ENCODE measurements around the gene SRPRA. TPM values are rescaled to one million over a fixed set of nuclear protein-coding genes. Genes with fewer than 3 reads are reported as not detected.
"Not testable (repeated sequence)": the region's sequence is repeated elsewhere in the genome, so short reads cannot be mapped to it uniquely, and the experiment has no call there.

SRPRA gene
- total and polyA plus RNA-seq, 3 experiments from 2014 or later = 157 to 168 (median 157) TPM

DNA sequence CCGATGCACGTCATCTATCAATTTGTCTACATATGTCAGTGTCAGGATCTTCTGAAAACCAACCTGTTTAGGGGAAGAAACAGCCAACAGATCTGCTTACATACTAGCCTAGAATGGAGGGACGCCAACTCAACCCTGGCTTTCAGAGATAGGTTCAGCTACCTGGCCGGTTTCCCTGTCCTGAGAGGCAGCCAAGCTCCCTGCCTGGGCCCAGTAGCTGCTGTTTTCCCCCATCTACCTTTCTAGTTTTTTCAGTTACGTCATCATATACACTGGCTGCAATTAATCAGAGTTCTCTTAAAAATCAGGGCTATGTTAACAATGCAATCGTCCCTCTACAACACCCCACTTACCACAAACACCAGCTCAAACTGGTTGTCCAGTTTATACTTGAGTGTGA, 1.0 kb downstream of the SRPRA start:
- peaks cover 23% of the 10 kb centered on the region for H3K4me1 ChIP-seq (ENCODE audit: insufficient read depth, low read length)
- ChIA-PET POLR2A (interaction anchor here (0.9 to 3.2 kb wide), 5 partner anchors 14 to 149 kb away, joined by 3 to 46 read pairs (median 3); partner anchors contain the start of genes FAM118B, RPUSD4, ST3GAL4 and TIRAP), CTCF (interaction anchor here (1.2 to 2.2 kb wide), 2 partner anchors 15 kb away, joined by 3 to 8 read pairs; partner anchors contain the start of gene TIRAP)
- no peaks in the 10 kb centered on the region for H3K9me3 ChIP-seq (ENCODE audit: low read length)
- no peaks in the 10 kb centered on the region for H3K9me3 Mint-ChIP-seq
- H3K4me1 Mint-ChIP-seq = peaks cover 39 to 52% (median 48%) of the 10 kb centered on the region in 3 donors
- H3K27ac ChIP-seq (ENCODE audit: low read depth, low read length) = peak overlapping the region; percentile 97
- H3K4me3 Mint-ChIP-seq = peak overlapping the region; percentile 85 to 98 (median 96)
- H3K27me3 Mint-ChIP-seq = no peaks in the 10 kb centered on the region
- no peak for DNase-seq
- no peaks in the 10 kb centered on the region for H3K27me3 ChIP-seq (ENCODE audit: insufficient read depth, low read length, poor library complexity, severe bottlenecking)
- H3K36me3 Mint-ChIP-seq = peaks cover 7 to 70% (median 23%) of the 10 kb centered on the region in 3 donors
- H3K4me3 ChIP-seq (ENCODE audit: low read length) = peak overlapping the region; percentile 82
- peak overlapping the region; percentile 92 to 100 (median 98) for H3K27ac Mint-ChIP-seq
- H3K36me3 ChIP-seq (ENCODE audit: insufficient read depth, low read length) = peaks cover 47% of the 10 kb centered on the region

DNA sequence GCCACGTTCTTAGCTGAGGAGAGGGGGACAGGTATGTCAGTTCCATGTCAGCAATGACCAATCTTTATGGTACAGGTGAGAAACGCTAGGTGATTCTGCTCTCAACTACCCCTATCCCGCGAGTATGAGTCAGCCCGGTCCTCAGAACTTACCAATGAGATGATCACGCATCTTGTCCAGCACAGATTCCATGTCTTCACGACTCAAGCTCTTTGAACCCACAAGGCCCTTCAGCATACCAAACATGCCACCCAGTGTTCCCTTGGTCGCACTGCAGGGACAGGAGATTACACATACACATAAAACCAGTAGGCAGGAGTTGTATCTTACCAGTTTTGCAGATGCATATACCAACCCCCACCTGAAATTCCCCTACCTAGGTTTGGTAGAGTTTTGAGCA, 2.9 kb downstream of the SRPRA start:
- Histone ChIP-seq H3K27ac (ENCODE audit: low read depth, low read length) (no peak overlapping the region), H3K4me3 (ENCODE audit: low read length) (no peak overlapping the region), H3K36me3 (ENCODE audit: insufficient read depth, low read length) (peaks cover 50% of the 10 kb centered on the region), H3K9me3 (ENCODE audit: low read length) (no peaks in the 10 kb centered on the region), H3K27me3 (ENCODE audit: insufficient read depth, low read length, poor library complexity, severe bottlenecking) (no peaks in the 10 kb centered on the region), H3K4me1 (ENCODE audit: insufficient read depth, low read length) (peaks cover 23% of the 10 kb centered on the region)
- ChIA-PET CTCF (interaction anchor here (1.6 kb wide), 1 partner anchor 16 kb away, joined by 5 read pairs; no protein-coding TSS in a partner anchor), POLR2A (no interaction called here)
- peak overlapping the region in 3 of 7 donors; percentile 19 to 85 (median 25) for H3K4me3 Mint-ChIP-seq
- no peak for DNase-seq
- H3K36me3 Mint-ChIP-seq = peaks cover 7 to 78% (median 23%) of the 10 kb centered on the region in 3 donors
- H3K27ac Mint-ChIP-seq = peak overlapping the region in 6 of 8 donors; percentile 73 to 98 (median 94)
- H3K4me1 Mint-ChIP-seq = peaks cover 33 to 47% (median 44%) of the 10 kb centered on the region in 3 donors
- H3K27me3 Mint-ChIP-seq = no peaks in the 10 kb centered on the region
- no peaks in the 10 kb centered on the region for H3K9me3 Mint-ChIP-seq

DNA sequence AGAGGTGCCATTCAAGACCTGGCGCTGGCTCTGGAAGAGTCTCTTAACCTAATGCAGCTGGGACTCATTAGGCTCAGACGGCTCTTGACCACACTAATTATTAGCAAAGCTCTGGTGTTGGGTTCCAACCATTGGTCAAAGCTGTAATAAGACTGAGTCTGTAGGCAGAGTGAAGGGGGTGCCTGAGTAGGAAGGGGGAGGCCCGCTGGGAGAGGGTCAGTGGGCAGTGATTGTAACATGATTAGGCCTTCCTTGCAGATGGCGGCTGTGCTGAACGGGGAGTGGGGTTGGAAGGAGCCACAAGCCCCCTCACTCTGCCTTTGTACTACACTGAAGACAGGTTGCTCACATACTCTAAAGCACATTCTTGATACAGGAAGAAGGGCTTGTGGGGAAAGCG, 5.2 kb downstream of the SRPRA start:
- peaks cover 17 to 25% (median 25%) of the 10 kb centered on the region in 3 donors for H3K4me1 Mint-ChIP-seq
- no peak overlapping the region for H3K27ac ChIP-seq (ENCODE audit: low read depth, low read length)
- no peak for DNase-seq
- H3K27me3 Mint-ChIP-seq = no peaks in the 10 kb centered on the region
- H3K4me3 Mint-ChIP-seq = peak overlapping the region in 1 of 7 donors; percentile 10
- POLR2A ChIA-PET = interaction anchor here (1.5 kb wide), 1 partner anchor 20 kb away, joined by 4 read pairs; no protein-coding TSS in a partner anchor
- H3K27me3 ChIP-seq (ENCODE audit: insufficient read depth, low read length, poor library complexity, severe bottlenecking) = no peaks in the 10 kb centered on the region
- no peaks in the 10 kb centered on the region for H3K9me3 ChIP-seq (ENCODE audit: low read length)
- CTCF ChIA-PET = interaction anchor here (1.1 to 1.5 kb wide), 2 partner anchors 9 to 48 kb away, joined by 3 read pairs; no protein-coding TSS in a partner anchor
- peak overlapping the region in 4 of 8 donors; percentile 26 to 61 (median 38) for H3K27ac Mint-ChIP-seq
- H3K9me3 Mint-ChIP-seq = no peaks in the 10 kb centered on the region
- peaks cover 7 to 84% (median 20%) of the 10 kb centered on the region in 3 donors for H3K36me3 Mint-ChIP-seq
- peaks cover 50% of the 10 kb centered on the region for H3K36me3 ChIP-seq (ENCODE audit: insufficient read depth, low read length)
- H3K4me3 ChIP-seq (ENCODE audit: low read length) = no peak overlapping the region
- peaks cover 13% of the 10 kb centered on the region for H3K4me1 ChIP-seq (ENCODE audit: insufficient read depth, low read length)

DNA sequence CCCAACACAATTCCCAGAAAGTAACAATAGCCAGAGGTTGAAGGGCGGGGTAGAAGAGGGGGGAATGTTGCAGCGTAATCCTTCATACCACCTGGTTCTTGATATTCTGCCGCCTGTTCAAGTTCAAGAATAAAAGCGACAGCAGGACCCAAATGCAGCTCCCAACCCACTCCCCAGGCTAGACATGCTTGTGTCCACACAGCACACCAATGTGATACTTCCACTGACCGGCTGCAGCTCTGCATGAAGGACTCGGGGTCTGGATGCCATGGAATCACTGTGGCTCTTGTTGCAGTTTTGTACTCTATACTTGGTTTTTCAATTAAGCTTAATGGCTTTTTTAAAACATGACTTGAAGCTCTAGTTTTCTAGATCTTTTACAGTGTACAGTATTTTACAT, 6.5 kb downstream of the SRPRA start:
- no peaks in the 10 kb centered on the region for H3K27me3 Mint-ChIP-seq
- no peak overlapping the region for H3K4me3 ChIP-seq (ENCODE audit: low read length)
- H3K4me1 Mint-ChIP-seq = peaks cover 8 to 17% (median 16%) of the 10 kb centered on the region in 3 donors
- peaks cover 48% of the 10 kb centered on the region for H3K36me3 ChIP-seq (ENCODE audit: insufficient read depth, low read length)
- no peak overlapping the region for H3K4me3 Mint-ChIP-seq
- no peaks in the 10 kb centered on the region for H3K27me3 ChIP-seq (ENCODE audit: insufficient read depth, low read length, poor library complexity, severe bottlenecking)
- no peaks in the 10 kb centered on the region for H3K9me3 ChIP-seq (ENCODE audit: low read length)
- H3K27ac ChIP-seq (ENCODE audit: low read depth, low read length) = no peak overlapping the region
- H3K27ac Mint-ChIP-seq = peak overlapping the region in 1 of 8 donors; percentile 24
- CTCF ChIA-PET = interaction anchor here (1.3 to 1.5 kb wide), 2 partner anchors 8 to 11 kb away, joined by 3 to 5 read pairs; no protein-coding TSS in a partner anchor
- H3K36me3 Mint-ChIP-seq = peaks cover 7 to 83% (median 22%) of the 10 kb centered on the region in 3 donors
- no peak for DNase-seq
- H3K9me3 Mint-ChIP-seq = no peaks in the 10 kb centered on the region
- POLR2A ChIA-PET = interaction anchor here (0.6 to 1.5 kb wide), 2 partner anchors 21 to 24 kb away, joined by 4 read pairs; no protein-coding TSS in a partner anchor
- peaks cover 3% of the 10 kb centered on the region for H3K4me1 ChIP-seq (ENCODE audit: insufficient read depth, low read length)

DNA sequence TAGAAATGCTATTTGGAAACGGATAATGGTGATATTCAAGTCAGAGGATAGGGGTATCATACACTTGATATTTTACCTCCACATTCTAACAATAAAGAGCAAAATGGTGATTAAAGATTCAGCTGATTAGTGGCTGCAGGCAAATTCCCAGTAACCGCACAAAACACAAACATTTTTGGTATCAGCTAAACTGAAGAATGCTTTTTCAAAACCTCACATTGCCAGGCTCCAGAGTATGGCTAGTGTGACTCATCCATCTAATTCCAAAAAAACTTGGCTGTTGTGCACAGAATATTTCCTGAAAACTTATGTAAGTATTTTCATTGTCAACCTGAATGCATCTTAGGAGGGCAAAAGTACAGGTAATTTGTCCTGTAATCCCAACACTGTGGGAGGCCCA, 10.9 kb downstream of the SRPRA start:
- Histone ChIP-seq H3K36me3 (ENCODE audit: insufficient read depth, low read length) (peaks cover 6% of the 10 kb centered on the region), H3K4me1 (ENCODE audit: insufficient read depth, low read length) (no peaks in the 10 kb centered on the region), H3K4me3 (ENCODE audit: low read length) (no peak overlapping the region), H3K27ac (ENCODE audit: low read depth, low read length) (no peak overlapping the region), H3K27me3 (ENCODE audit: insufficient read depth, low read length, poor library complexity, severe bottlenecking) (no peaks in the 10 kb centered on the region), H3K9me3 (ENCODE audit: low read length) (no peaks in the 10 kb centered on the region)
- Mint-ChIP-seq H3K27me3 (no peaks in the 10 kb centered on the region), H3K4me1 (peaks cover 0 to 2% (median 0%) of the 10 kb centered on the region in 3 donors), H3K9me3 (no peaks in the 10 kb centered on the region), H3K36me3 (peaks cover 0 to 68% (median 8%) of the 10 kb centered on the region in 3 donors), H3K27ac (peak overlapping the region in 3 of 8 donors; percentile 11 to 45 (median 42)), H3K4me3 (no peak overlapping the region)
- CTCF ChIA-PET = no interaction called here
- DNase-seq = no peak
- POLR2A ChIA-PET = no interaction called here

DNA sequence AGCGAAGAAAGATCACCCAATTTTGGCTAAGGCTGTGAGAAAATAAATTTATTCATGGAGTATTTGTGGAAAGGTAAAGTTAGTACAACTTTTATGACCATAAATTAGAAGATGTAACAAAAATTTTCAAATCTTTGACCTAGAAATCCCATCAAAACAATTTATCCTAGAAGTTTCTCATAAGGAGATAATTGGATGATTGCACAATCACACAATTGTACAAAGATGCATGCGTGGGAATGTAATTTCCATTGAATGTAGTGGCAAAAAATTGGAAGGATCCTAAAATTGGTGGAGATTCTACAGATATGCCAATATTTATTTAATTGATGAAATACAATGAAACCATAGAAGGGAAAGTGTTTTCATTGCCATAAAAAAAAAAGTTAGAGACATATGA, 11.6 kb downstream of the SRPRA start:
- H3K36me3 Mint-ChIP-seq = peaks cover 0 to 62% (median 8%) of the 10 kb centered on the region in 3 donors
- H3K4me3 ChIP-seq (ENCODE audit: low read length) = no peak overlapping the region
- ChIA-PET POLR2A (interaction anchor here (0.6 kb wide), 1 partner anchor 25 kb away, joined by 4 read pairs; no protein-coding TSS in a partner anchor), CTCF (no interaction called here)
- H3K9me3 Mint-ChIP-seq = no peaks in the 10 kb centered on the region
- no peaks in the 10 kb centered on the region for H3K9me3 ChIP-seq (ENCODE audit: low read length)
- no peak overlapping the region for H3K4me3 Mint-ChIP-seq
- peaks cover 2% of the 10 kb centered on the region for H3K36me3 ChIP-seq (ENCODE audit: insufficient read depth, low read length)
- H3K4me1 ChIP-seq (ENCODE audit: insufficient read depth, low read length) = no peaks in the 10 kb centered on the region
- peak overlapping the region in 3 of 8 donors; percentile 43 to 66 (median 48) for H3K27ac Mint-ChIP-seq
- no peak overlapping the region for H3K27ac ChIP-seq (ENCODE audit: low read depth, low read length)
- H3K4me1 Mint-ChIP-seq = peaks cover 0 to 2% (median 0%) of the 10 kb centered on the region in 3 donors
- DNase-seq = no peak
- no peaks in the 10 kb centered on the region for H3K27me3 Mint-ChIP-seq
- H3K27me3 ChIP-seq (ENCODE audit: insufficient read depth, low read length, poor library complexity, severe bottlenecking) = no peaks in the 10 kb centered on the region

DNA sequence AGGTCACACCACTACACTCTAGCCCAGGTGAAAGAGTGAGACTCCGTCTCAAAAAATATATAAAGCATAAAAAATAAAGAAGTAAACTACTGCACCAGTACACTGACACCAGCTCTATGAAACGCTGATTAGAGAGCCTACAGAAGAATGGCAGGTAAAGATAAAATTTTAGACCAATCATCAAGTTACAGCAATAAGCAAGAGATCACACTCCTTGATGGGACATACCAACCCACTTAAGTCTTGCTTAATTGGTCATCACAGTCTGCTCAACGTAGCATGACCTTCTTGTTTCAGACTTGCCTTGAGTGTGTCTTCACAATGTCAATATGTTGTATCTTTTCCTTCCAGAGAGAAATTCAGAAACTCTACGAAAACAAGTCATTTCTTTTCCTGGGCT, 12.5 kb downstream of the SRPRA start:
- Histone ChIP-seq H3K27ac (ENCODE audit: low read depth, low read length) (no peak overlapping the region), H3K36me3 (ENCODE audit: insufficient read depth, low read length) (no peaks in the 10 kb centered on the region), H3K27me3 (ENCODE audit: insufficient read depth, low read length, poor library complexity, severe bottlenecking) (no peaks in the 10 kb centered on the region), H3K4me1 (ENCODE audit: insufficient read depth, low read length) (no peaks in the 10 kb centered on the region), H3K4me3 (ENCODE audit: low read length) (no peak overlapping the region), H3K9me3 (ENCODE audit: low read length) (no peaks in the 10 kb centered on the region)
- no peak for DNase-seq
- no peaks in the 10 kb centered on the region for H3K27me3 Mint-ChIP-seq
- ChIA-PET POLR2A (no interaction called here), CTCF (no interaction called here)
- H3K36me3 Mint-ChIP-seq = peaks cover 0 to 58% (median 8%) of the 10 kb centered on the region in 3 donors
- peak overlapping the region in 3 of 8 donors; percentile 4 to 16 (median 5) for H3K27ac Mint-ChIP-seq
- H3K9me3 Mint-ChIP-seq = no peaks in the 10 kb centered on the region
- H3K4me1 Mint-ChIP-seq = no peaks in the 10 kb centered on the region
- no peak overlapping the region for H3K4me3 Mint-ChIP-seq

DNA sequence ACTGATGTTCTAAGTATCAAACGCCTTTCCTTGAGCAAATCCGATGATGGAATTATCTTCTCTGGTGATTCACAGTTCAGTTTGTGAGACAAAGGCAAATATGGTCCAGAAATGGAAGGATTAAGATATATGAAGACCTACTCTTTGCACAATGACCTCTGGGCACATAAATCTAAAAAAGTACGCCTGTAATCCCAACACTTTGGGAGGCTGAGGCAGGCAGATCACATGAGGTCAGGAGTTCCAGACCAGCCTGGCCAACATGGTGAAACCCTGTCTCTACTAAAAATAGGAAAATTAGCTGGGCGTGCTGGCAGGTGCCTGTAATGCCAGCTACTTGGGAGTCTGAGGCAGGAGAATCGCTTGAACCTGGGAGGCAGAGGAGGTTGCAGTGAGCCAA, 13.2 kb downstream of the SRPRA start:
- DNase-seq; H3K36me3 ChIP-seq (ENCODE audit: insufficient read depth, low read length); CTCF ChIA-PET; H3K4me1 Mint-ChIP-seq; H3K4me3 Mint-ChIP-seq; H3K4me1 ChIP-seq (ENCODE audit: insufficient read depth, low read length); POLR2A ChIA-PET; H3K27me3 Mint-ChIP-seq; H3K9me3 Mint-ChIP-seq; H3K4me3 ChIP-seq (ENCODE audit: low read length); H3K27ac ChIP-seq (ENCODE audit: low read depth, low read length); H3K9me3 ChIP-seq (ENCODE audit: low read length); H3K27me3 ChIP-seq (ENCODE audit: insufficient read depth, low read length, poor library complexity, severe bottlenecking): not testable (repeated sequence)
- peak overlapping the region in 2 of 8 donors; percentile 38 to 69 for H3K27ac Mint-ChIP-seq
- peaks cover 0 to 57% (median 8%) of the 10 kb centered on the region in 3 donors for H3K36me3 Mint-ChIP-seq
